Inferior parietal cortex (tissue), 1 donor: ENCODE measurements around the gene EML6.

Experiments
- DNase-seq: peaks from one replicate; pipeline ENCODE4 v3.0.0-alpha.2; 2016; ENCODE audit errors: extremely low spot score

EML6 gene

DNA sequence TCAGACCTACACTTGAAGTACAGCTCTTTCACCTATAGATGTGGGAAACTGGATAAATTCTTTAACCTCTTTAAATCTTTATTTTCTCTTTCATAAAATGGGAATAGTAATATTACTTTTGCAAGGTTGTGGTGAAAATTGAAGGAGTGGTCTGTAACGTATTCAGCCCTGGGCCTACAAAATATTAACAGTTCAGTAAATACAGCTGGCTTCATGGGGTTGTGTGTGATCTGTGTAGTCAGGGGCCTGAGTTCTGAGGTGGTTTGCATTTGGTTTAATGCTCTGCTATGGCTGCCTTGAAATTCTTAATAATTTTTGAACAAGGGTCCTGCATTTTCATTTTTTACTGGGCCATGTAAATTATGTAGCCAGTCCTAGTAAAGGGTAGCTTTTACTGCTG, 16.8 kb upstream of the EML6 start:
- no peak for DNase-seq

DNA sequence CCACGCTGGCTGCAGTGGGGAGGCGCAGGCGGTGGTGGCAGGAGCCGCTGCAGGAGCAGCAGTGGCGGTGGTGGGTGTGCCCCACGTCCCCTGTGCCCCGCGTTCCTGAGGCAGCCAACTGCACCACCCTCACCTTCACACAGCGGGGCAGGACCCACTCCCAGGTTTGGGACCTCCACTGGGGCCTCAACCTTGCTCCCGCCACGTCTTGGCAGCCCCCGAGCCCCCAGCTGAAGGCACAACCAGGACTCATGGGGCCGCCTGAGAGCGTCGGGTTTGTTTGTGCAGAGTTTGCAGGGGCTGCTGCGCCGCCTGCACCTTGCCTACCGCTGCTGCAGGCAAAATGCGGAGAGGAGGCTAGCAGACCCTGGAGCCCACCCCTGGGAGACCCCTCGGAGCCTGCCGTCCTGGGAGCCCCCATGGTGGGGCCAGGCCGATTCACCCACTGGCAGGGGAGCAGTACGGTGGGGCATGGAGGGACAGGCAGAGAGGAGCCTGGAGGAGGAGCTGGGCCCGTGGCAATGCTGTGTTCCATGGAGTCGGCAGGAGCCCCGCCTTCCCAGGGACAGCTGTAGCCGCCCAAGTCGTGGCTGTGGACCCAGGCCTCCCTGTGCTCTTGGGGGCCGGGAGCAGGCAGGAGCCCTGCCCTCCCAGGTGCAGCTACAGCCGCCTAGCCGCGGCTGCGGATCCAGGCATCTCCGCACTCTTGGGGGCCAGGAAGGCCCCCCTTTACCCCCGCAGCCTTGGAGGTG, 14.7 kb upstream of the EML6 start:
- no peak for DNase-seq

- DNase-seq, result no peak
These were observed 14.1 kb upstream of the EML6 start for GRCh38 chr2:54709336-54709809.

DNA sequence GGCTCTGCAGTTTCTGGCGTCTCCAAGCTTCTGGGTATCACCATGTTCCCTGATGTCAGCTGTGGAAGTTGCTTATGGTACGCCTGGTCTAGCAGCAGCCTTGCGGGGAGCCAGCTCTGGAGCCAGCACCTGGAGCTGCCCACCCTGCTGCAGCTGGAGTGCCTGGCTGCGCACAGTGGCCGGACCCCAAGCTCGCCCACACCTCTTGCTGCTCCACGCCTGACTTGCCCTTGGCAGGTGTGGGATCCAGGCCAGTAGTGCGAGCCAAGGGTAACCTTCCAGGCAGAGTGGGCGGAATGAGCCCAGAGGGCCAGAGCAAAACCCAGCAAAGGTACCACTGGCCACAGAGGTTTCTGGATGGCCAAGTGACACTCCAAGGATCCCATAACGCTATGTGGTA, 13.2 kb upstream of the EML6 start:
- DNase-seq, result no peak

DNA sequence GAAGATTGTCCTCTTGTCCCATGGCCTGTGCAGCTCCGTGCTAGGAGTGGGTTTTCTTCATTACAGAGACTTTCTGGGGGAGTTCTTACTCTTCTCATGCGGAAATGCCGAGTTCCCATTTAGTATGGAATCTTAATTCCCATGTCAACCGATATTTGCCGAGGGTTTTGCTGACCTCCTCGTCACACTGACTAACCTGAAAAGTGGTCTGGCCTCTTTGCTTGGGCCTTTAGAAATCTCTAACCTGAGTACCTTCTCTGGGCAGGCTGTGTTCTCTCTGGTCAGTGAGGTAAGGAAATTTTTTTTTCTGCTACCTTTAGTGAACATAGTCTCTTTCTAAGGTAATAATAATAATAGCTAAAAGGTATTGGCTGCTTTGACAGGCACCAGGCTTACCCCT, 10.9 kb upstream of the EML6 start:
- DNase-seq, result no peak

GRCh38 chr2:54714996-54715395, 8.5 kb upstream of the EML6 start:
- no peak for DNase-seq

DNA sequence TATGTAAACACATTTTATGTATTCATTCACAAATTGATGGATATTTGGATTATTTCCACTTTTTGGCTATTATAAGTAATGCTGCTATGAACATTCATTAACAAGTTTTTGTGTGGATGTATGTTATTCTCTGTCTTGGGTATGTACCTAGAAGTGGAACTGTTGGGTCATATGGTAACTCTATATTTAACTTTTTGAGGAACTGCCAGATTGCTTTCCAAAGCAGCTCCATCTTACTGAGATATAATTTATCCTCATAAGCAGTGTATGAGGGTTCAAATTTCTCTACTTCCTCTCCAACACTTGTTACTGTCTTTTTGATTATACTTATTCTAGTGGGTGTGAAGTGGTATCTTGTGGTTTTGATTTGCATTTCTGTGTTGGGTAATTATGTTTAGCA, 7.1 kb upstream of the EML6 start:
- no peak for DNase-seq

- DNase-seq, result no peak
These were observed 2.9 kb upstream of the EML6 start for GRCh38 chr2:54720563-54720962.

DNA sequence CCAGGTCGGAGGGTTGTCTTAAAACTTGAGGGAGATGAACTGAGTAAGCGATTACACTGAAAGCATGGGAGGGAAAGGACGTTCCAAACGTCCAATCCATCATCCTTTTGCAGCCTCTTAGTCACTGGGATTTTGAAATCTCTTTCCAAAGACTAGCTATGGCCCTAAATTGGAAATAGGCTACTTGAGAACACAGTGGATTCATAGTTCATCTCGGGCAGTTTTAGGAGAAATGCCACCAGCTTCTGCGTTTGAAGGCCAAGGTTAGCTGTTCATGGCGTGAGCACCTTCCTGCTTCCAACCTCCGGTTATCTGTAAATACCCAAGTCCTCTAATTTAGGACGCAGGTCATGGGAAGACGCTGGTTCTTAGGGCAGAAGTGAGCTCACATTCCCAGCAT, 821 bp upstream of the EML6 start:
- DNase-seq, result peak; percentile 24

DNA sequence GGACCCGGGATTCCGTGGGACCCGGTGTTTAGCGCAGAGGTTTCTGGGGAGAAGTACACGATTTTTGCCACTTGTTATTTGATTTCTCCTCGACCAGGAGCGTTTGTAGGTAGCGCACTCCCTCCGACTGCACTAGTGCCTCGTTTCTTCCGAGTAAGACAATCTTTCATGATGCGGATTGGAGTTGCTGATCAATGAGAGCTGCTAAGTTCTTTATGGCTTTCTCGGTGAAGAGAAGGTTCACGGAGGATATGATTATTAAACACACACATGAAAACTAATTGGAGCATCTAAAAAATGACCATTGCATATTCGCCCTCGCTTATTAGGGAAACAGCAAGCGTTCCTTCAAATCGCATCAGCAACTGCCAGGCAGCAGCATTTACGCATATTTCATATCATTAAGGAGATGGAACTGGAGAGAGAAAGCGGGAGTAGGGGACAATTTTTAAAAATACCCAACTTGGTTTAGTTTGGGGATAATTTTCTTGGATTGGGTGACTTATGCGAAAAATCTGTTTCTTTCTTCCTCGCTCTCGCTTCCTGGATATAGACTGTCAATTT, 616 bp downstream of the EML6 start:
- peak; percentile 43 for DNase-seq

GRCh38 chr2:54724560-54725342, 1.3 kb downstream of the EML6 start:
- DNase-seq, result no peak

GRCh38 chr2:54725343-54726099, 2.1 kb downstream of the EML6 start:
- peak; percentile 32 for DNase-seq

DNA sequence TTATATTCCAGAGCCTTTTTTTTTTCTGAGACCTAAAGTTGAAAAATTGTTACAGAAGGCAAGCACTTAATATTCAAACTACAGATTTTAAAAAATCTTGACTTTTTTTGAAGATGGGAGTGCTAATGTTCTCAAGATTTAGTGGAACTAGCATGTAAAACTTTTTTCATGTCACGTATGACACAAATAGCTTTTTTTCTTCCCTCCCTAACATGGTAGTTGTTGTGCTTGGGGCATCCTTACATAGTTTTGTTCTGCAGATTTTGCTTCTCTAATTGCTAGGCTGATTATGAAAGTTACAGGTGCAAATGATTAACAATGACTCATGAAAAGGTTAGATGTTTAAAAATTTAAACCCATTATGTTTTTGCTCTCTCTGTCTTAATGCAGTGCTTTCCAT, 3.0 kb downstream of the EML6 start:
- DNase-seq, result peak; percentile 20

DNA sequence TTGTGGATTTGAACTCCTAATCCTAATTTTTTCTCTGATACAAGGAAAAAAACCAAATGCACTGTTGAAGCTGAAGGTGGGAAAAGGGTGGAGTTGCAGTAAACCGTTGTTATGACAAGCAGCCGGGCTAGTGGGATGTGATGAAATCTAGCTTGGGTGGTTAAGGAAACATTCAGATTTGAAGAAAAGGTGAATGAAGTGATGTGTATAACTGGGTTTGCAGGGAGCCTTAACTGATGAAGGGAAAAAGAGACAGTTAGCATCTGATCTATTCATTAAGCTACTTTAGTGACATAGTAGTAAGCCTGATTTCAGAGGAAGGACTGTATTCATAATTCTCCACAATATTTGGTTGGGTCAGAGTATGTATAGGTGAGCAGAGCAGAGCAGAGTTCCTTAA, 3.5 kb downstream of the EML6 start:
- DNase-seq, result peak; percentile 42

- DNase-seq, result peak; percentile 48
These were observed 5.2 kb downstream of the EML6 start for GRCh38 chr2:54728669-54729120.

DNA sequence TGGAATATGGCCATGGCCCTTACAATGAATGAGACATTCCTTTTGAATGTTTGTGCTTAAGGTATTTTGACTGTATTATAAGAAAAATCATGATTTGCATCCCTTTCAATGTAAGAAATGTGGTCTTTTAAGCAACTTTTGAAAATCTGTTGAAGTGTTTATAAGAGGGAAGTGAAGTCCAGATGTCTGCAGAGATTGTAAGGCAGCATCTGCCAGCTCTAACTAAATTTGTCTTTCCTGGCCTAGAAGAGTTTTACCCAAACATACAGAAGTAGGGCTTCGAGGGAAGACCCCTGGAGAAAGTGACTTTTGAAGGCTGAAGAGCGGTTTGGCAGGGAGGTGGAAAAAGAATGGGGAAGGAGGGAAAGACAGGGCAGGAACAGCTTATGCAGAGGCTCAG, 12.2 kb downstream of the EML6 start:
- DNase-seq, result no peak

DNA sequence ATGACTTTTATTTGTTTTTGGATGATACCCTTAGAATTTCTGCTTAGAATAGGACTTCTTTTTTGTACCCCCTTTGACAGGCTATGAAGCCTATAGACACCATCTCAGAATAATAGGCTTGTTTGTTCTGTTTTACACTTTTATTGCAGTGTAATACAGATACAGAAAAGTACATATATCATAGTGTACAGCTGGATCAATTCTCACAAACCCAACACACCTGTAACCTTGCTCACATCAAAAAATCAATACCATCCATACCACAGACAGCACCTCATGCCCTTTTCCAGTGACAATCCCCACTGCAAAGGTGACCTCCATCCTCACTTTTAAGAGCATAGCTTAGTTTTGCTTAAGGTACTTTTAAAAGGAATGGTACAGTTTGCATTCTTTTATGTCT, 14.8 kb downstream of the EML6 start:
- DNase-seq, result no peak

GRCh38 chr2:54740333-54740732, 16.9 kb downstream of the EML6 start:
- no peak for DNase-seq

GRCh38 chr2:54741250-54741649, 17.8 kb downstream of the EML6 start:
- no peak for DNase-seq

DNA sequence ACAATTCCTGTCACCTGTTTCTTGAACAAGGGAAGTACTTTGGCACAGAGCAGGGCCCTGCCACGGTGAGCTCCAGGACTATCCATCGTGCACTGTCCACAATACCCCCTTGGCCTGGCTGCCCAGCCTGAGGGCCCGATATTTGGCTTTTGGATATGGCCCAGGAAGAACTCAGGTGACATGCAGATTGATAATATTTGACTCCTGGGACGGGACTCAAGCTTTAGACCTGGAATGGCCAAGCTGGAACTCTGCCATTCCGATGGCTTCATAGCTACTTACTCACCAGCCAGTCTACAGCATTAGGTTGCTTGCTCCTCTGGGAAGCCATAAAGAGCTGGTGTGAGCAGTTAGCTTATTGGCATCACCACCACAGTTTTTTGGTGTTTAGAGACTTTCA, 26.6 kb downstream of the EML6 start:
- no peak for DNase-seq

DNA sequence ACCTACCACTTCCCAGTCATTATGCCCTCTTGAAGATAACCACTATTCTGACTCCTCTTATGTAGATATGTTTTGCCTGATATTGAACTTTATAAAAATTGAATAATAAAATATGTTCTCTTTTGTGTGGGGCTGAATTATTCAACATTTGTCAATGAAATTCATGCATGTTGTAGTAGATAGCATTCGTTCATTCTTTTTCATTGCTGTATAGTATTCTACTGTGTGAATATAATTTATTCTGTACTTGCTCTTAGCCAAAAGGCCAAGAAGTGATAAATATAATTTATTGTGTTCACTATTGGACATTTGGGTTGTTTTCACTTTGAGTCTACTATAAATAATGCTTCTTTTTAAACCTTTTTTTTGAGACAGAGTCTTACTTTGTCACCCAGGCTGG, 29.0 kb downstream of the EML6 start:
- no peak for DNase-seq
